ENCODE measurements around the gene PRR30. TPM values are rescaled to one million over a fixed set of nuclear protein-coding genes. Genes with fewer than 3 reads are reported as not detected.

PRR30 gene
- polyA plus RNA-seq, 1 donor (not counting 4 experiments of a cell fraction or from before 2014, with no cell fraction given), result not detected

- dilution Hi-C loops (cut with MboI; ENCODE audit: extremely low pct_ligation_motif_present, low sequenced_read_pairs), result no loop called here
- no peak for FAIRE-seq
These were observed 32.2 kb upstream of the PRR30 start for GRCh38 chr2:27171351-27171848.

GRCh38 chr2:27170581-27171337, 31.5 kb upstream of the PRR30 start:
- H3K4me1 ChIP-seq (ENCODE audit: control insufficient read depth, extremely low read depth, insufficient read depth, low read length), result no peaks in the 10 kb centered on the region
- H3K36me3 ChIP-seq (ENCODE audit: control insufficient read depth in 2 of 2, extremely low read depth in 1 of 2, insufficient read depth in 2 of 2, low read length in 2 of 2), result no peaks in the 10 kb centered on the region
- DNase-seq (ENCODE audit: low read depth, low spot score) (no peak), FAIRE-seq (no peak)
- H3K9me3 ChIP-seq (ENCODE audit: control insufficient read depth, low read depth, low read length), result no peaks in the 10 kb centered on the region
- no peak overlapping the region for H3K27ac ChIP-seq (ENCODE audit: control insufficient read depth, insufficient read depth, low read length)
- no peak overlapping the region for H2AFZ ChIP-seq (ENCODE audit: control insufficient read depth, low read length)
- H3K9ac ChIP-seq (ENCODE audit: control insufficient read depth, extremely low read depth, insufficient read depth, low read length), result no peak overlapping the region
- H3K27me3 ChIP-seq (ENCODE audit: control insufficient read depth, extremely low read depth, insufficient read depth, low read length), result peaks cover 21% of the 10 kb centered on the region
- no peak overlapping the region for H3K4me3 ChIP-seq (ENCODE audit: control insufficient read depth in 2 of 3, extremely low read depth in 1 of 3, insufficient read depth in 2 of 3, low read depth in 1 of 3, low read length in 3 of 3)
- H4K20me1 ChIP-seq (ENCODE audit: control insufficient read depth, extremely low read depth, insufficient read depth, low read length), result no peaks in the 10 kb centered on the region
- H3K4me2 ChIP-seq (ENCODE audit: control insufficient read depth, extremely low read depth, insufficient read depth, low read depth, low read length), result no peak overlapping the region
- H3K79me2 ChIP-seq (ENCODE audit: control insufficient read depth, insufficient read depth, low read length), result no peaks in the 10 kb centered on the region
- TF ChIP-seq CTCF (optimal IDR thresholded peaks at IDR 0.05 in 1 of 3, IDR thresholded peaks at IDR 0.05 in 1 of 3, conservative IDR thresholded peaks at IDR 0.05 in 1 of 3; ENCODE audit: extremely low read depth in 1 of 3, insufficient read depth in 2 of 3, low read length in 3 of 3) (no peak), EZH2 (IDR thresholded peaks at IDR 0.05; ENCODE audit: low read length) (no peak)
- dilution Hi-C loops (cut with MboI; ENCODE audit: extremely low pct_ligation_motif_present, low sequenced_read_pairs), result no loop called here
- H3K9me1 ChIP-seq (ENCODE audit: control insufficient read depth, extremely low read depth, insufficient read depth, low read length), result no peaks in the 10 kb centered on the region

More at GRCh38 chr2:27171351-27171848, 32.2 kb upstream of the PRR30 start:
- Histone ChIP-seq H3K9me3 (ENCODE audit: control insufficient read depth, low read depth, low read length) (no peaks in the 10 kb centered on the region), H3K4me1 (ENCODE audit: control insufficient read depth, extremely low read depth, insufficient read depth, low read length) (no peaks in the 10 kb centered on the region), H3K9me1 (ENCODE audit: control insufficient read depth, extremely low read depth, insufficient read depth, low read length) (no peaks in the 10 kb centered on the region), H4K20me1 (ENCODE audit: control insufficient read depth, extremely low read depth, insufficient read depth, low read length) (no peaks in the 10 kb centered on the region), H2AFZ (ENCODE audit: control insufficient read depth, low read length) (no peak overlapping the region), H3K27ac (ENCODE audit: control insufficient read depth, insufficient read depth, low read length) (no peak overlapping the region), H3K4me3 (ENCODE audit: control insufficient read depth in 2 of 3, extremely low read depth in 1 of 3, insufficient read depth in 2 of 3, low read depth in 1 of 3, low read length in 3 of 3) (no peak overlapping the region), H3K4me2 (ENCODE audit: control insufficient read depth, extremely low read depth, insufficient read depth, low read depth, low read length) (no peak overlapping the region), H3K27me3 (ENCODE audit: control insufficient read depth, extremely low read depth, insufficient read depth, low read length) (peaks cover 21% of the 10 kb centered on the region), H3K79me2 (ENCODE audit: control insufficient read depth, insufficient read depth, low read length) (no peaks in the 10 kb centered on the region), H3K9ac (ENCODE audit: control insufficient read depth, extremely low read depth, insufficient read depth, low read length) (no peak overlapping the region), H3K36me3 (ENCODE audit: control insufficient read depth in 2 of 2, extremely low read depth in 1 of 2, insufficient read depth in 2 of 2, low read length in 2 of 2) (no peaks in the 10 kb centered on the region)
- no peak for DNase-seq (ENCODE audit: low read depth, low spot score)
- no peak for TF ChIP-seq CTCF (optimal IDR thresholded peaks at IDR 0.05 in 1 of 3, IDR thresholded peaks at IDR 0.05 in 1 of 3, conservative IDR thresholded peaks at IDR 0.05 in 1 of 3; ENCODE audit: extremely low read depth in 1 of 3, insufficient read depth in 2 of 3, low read length in 3 of 3)
- TF ChIP-seq EZH2 (IDR thresholded peaks at IDR 0.05; ENCODE audit: low read length), result no peak
